ENCODE data around the gene CD163L1. TPM values are rescaled to one million over a fixed set of nuclear protein-coding genes. Genes with fewer than 3 reads are reported as not detected.
A peak's percentile ranks its signal among the peaks of the same experiment; 100 is the strongest.
"Not testable (repeated sequence)": the region's sequence is repeated elsewhere in the genome, so short reads cannot be mapped to it uniquely, and the experiment has no call there.

CD163L1 gene
- 1.7 TPM for total RNA-seq

- no peak for DNase-seq
These were observed at the start of gene CD163L1 for GRCh38 chr12:7444076-7444475. CD163L1 (minus strand) TSS chr12:7444153; CDS start chr12:7444127, 26 bp downstream.

GRCh38 chr12:7493006-7493405 is 49.1 kb upstream of the CD163L1 start:
- no peak for DNase-seq

GRCh38 chr12:7486512-7486911 is 42.6 kb upstream of the CD163L1 start:
- no peak for DNase-seq

GRCh38 chr12:7485095-7485494 is 41.1 kb upstream of the CD163L1 start:
- DNase-seq: no peak

GRCh38 chr12:7483343-7483742 is 39.4 kb upstream of the CD163L1 start:
- no peak for DNase-seq

- no peak for DNase-seq
These were observed 35.8 kb upstream of the CD163L1 start for GRCh38 chr12:7479771-7480170.

- DNase-seq: no peak
These were observed 28.1 kb upstream of the CD163L1 start for GRCh38 chr12:7472060-7472459.

GRCh38 chr12:7460375-7461259 is 16.7 kb upstream of the CD163L1 start:
- peak; percentile 4 for DNase-seq

- no peak for DNase-seq
These were observed 16.0 kb upstream of the CD163L1 start for GRCh38 chr12:7459973-7460372.

GRCh38 chr12:7451756-7452155 is 7.8 kb upstream of the CD163L1 start:
- no peak for DNase-seq

- no peak for DNase-seq
These were observed 6.7 kb upstream of the CD163L1 start for GRCh38 chr12:7450667-7451066.

GRCh38 chr12:7448099-7448498 is 4.1 kb upstream of the CD163L1 start:
- DNase-seq: no peak

- DNase-seq: no peak
These were observed 584 bp upstream of the CD163L1 start for GRCh38 chr12:7444537-7444936.

GRCh38 chr12:7441216-7441615 is 2.7 kb downstream of the CD163L1 start:
- DNase-seq: no peak

- DNase-seq: no peak
These were observed 4.1 kb downstream of the CD163L1 start for GRCh38 chr12:7439579-7440505.

- not testable (repeated sequence) for DNase-seq
These were observed 5.5 kb downstream of the CD163L1 start for GRCh38 chr12:7438291-7438995.

- not testable (repeated sequence) for DNase-seq
These were observed 6.5 kb downstream of the CD163L1 start for GRCh38 chr12:7437494-7437893.

GRCh38 chr12:7434670-7435069 is 9.3 kb downstream of the CD163L1 start:
- no peak for DNase-seq

GRCh38 chr12:7433276-7433822 is 10.6 kb downstream of the CD163L1 start:
- no peak for DNase-seq

- no peak for DNase-seq
These were observed 11.8 kb downstream of the CD163L1 start for GRCh38 chr12:7431993-7432685.

- no peak for DNase-seq
These were observed 32.6 kb downstream of the CD163L1 start for GRCh38 chr12:7411343-7411742.

GRCh38 chr12:7404275-7404674 is 39.7 kb downstream of the CD163L1 start:
- DNase-seq: no peak
